HEK293 (cell line): Measurements from ENCODE around the gene RNF223.

Experiments used
- CTCF ChIP-seq: fragments of 450-650 bp; formaldehyde crosslinking; IDR thresholded peaks from 2 replicates; pipeline ENCODE4 v1.5.1; 2016; ENCODE audit warnings: missing biosample characterization, missing genetic modification characterization
- KLF8 ChIP-seq: fragments of 450-650 bp; formaldehyde crosslinking; IDR thresholded peaks from 2 replicates; pipeline ENCODE4 v1.5.1; 2016; ENCODE audit warnings: missing biosample characterization, missing genetic modification characterization
- ZBTB17 ChIP-seq: fragments of 450-650 bp; formaldehyde crosslinking; IDR thresholded peaks from 2 replicates; pipeline ENCODE4 v1.5.1; 2016; ENCODE audit warnings: missing biosample characterization, missing genetic modification characterization
- ZBTB20 ChIP-seq: fragments of 450-650 bp; formaldehyde crosslinking; IDR thresholded peaks from 2 replicates; pipeline ENCODE4 v1.5.1; 2016; ENCODE audit warnings: missing biosample characterization, missing genetic modification characterization
- ZNF114 ChIP-seq: fragments of 450-650 bp; formaldehyde crosslinking; IDR thresholded peaks from 2 replicates; pipeline ENCODE4 v1.5.0; 2017; ENCODE audit warnings: missing biosample characterization, missing genetic modification characterization
- ZNF148 ChIP-seq: fragments of 450-650 bp; formaldehyde crosslinking; IDR thresholded peaks from 2 replicates; pipeline ENCODE4 v1.5.0; 2017; ENCODE audit warnings: missing biosample characterization, missing genetic modification characterization, borderline replicate concordance
- ZNF174 ChIP-seq: fragments of 450-650 bp; formaldehyde crosslinking; IDR thresholded peaks from 2 replicates; pipeline ENCODE4 v1.5.0; 2017; ENCODE audit warnings: missing biosample characterization, mild to moderate bottlenecking, missing genetic modification characterization
- ZNF324 ChIP-seq: fragments of 450-650 bp; formaldehyde crosslinking; IDR thresholded peaks from 2 replicates; pipeline ENCODE4 v1.5.1; 2016; ENCODE audit warnings: missing biosample characterization, missing genetic modification characterization
- ZNF350 ChIP-seq: fragments of 450-650 bp; formaldehyde crosslinking; IDR thresholded peaks from 2 replicates; pipeline ENCODE4 v1.5.0; 2017; ENCODE audit warnings: missing biosample characterization, mild to moderate bottlenecking, missing genetic modification characterization
- ZNF362 ChIP-seq: fragments of 450-650 bp; formaldehyde crosslinking; IDR thresholded peaks from 2 replicates; pipeline ENCODE4 v1.5.1; 2016; ENCODE audit warnings: missing biosample characterization, missing genetic modification characterization
- ZNF416 ChIP-seq: fragments of 450-650 bp; formaldehyde crosslinking; IDR thresholded peaks from 2 replicates; pipeline ENCODE4 v1.5.1; 2016; ENCODE audit warnings: missing biosample characterization, missing genetic modification characterization
- ZNF513 ChIP-seq: fragments of 450-650 bp; IDR thresholded peaks from 2 replicates; pipeline ENCODE4 v1.5.1; 2018; ENCODE audit warnings: missing biosample characterization, missing genetic modification characterization
- ZNF521 ChIP-seq: fragments of 450-650 bp; formaldehyde crosslinking; IDR thresholded peaks from 2 replicates; pipeline ENCODE4 v1.5.1; 2017; ENCODE audit warnings: missing biosample characterization, mild to moderate bottlenecking, missing genetic modification characterization
- ZNF548 ChIP-seq: fragments of 450-650 bp; formaldehyde crosslinking; IDR thresholded peaks from 2 replicates; pipeline ENCODE4 v1.5.1; 2016; ENCODE audit warnings: missing biosample characterization, missing genetic modification characterization
- ZNF555 ChIP-seq: fragments of 450-650 bp; formaldehyde crosslinking; conservative IDR thresholded peaks from 2 replicates; pipeline ENCODE4 v1.5.1; 2017; ENCODE audit warnings: missing biosample characterization, mild to moderate bottlenecking, missing genetic modification characterization, inconsistent platforms
- ZNF558 ChIP-seq: fragments of 450-650 bp; formaldehyde crosslinking; IDR thresholded peaks from 2 replicates; pipeline ENCODE4 v1.5.1; 2016; ENCODE audit warnings: missing biosample characterization, missing genetic modification characterization
- ZNF596 ChIP-seq: fragments of 450-650 bp; IDR thresholded peaks from 2 replicates; pipeline ENCODE4 v1.5.0; 2018; ENCODE audit warnings: missing biosample characterization, mild to moderate bottlenecking, missing genetic modification characterization, moderate library complexity
- ZNF624 ChIP-seq: fragments of 450-650 bp; formaldehyde crosslinking; IDR thresholded peaks from 2 replicates; pipeline ENCODE4 v1.5.1; 2017; ENCODE audit warnings: missing biosample characterization, missing genetic modification characterization
- ZNF629 ChIP-seq: fragments of 450-650 bp; formaldehyde crosslinking; IDR thresholded peaks from 2 replicates; pipeline ENCODE4 v1.5.1; 2017; ENCODE audit warnings: missing biosample characterization, missing genetic modification characterization
- ZNF701 ChIP-seq: fragments of 450-650 bp; formaldehyde crosslinking; IDR thresholded peaks from 2 replicates; pipeline ENCODE4 v1.5.1; 2016; ENCODE audit warnings: missing biosample characterization, missing genetic modification characterization
- ZNF768 ChIP-seq: fragments of 450-650 bp; formaldehyde crosslinking; IDR thresholded peaks from 2 replicates; pipeline ENCODE4 v1.5.1; 2018; ENCODE audit warnings: missing biosample characterization, mild to moderate bottlenecking, missing genetic modification characterization
- ZNF843 ChIP-seq: fragments of 450-650 bp; formaldehyde crosslinking; IDR thresholded peaks from 2 replicates; pipeline ENCODE4 v1.5.1; 2016; ENCODE audit warnings: missing biosample characterization, missing genetic modification characterization
- ZSCAN23 ChIP-seq: fragments of 450-650 bp; formaldehyde crosslinking; IDR thresholded peaks from 2 replicates; pipeline ENCODE4 v1.5.1; 2016; ENCODE audit warnings: missing biosample characterization, missing genetic modification characterization
- TF ChIP-seq, protein P1 (sequence below): fragments of 450-650 bp; formaldehyde crosslinking; conservative IDR thresholded peaks from 2 replicates; pipeline ENCODE4 v1.5.1; 2016; ENCODE audit warnings: low read depth, missing biosample characterization, missing genetic modification characterization
- TF ChIP-seq, protein P2 (sequence below): fragments of 450-650 bp; formaldehyde crosslinking; IDR thresholded peaks from 2 replicates; pipeline ENCODE4 v1.5.1; 2016; ENCODE audit warnings: missing biosample characterization, missing genetic modification characterization, low read depth

Gene RNF223

DNA sequence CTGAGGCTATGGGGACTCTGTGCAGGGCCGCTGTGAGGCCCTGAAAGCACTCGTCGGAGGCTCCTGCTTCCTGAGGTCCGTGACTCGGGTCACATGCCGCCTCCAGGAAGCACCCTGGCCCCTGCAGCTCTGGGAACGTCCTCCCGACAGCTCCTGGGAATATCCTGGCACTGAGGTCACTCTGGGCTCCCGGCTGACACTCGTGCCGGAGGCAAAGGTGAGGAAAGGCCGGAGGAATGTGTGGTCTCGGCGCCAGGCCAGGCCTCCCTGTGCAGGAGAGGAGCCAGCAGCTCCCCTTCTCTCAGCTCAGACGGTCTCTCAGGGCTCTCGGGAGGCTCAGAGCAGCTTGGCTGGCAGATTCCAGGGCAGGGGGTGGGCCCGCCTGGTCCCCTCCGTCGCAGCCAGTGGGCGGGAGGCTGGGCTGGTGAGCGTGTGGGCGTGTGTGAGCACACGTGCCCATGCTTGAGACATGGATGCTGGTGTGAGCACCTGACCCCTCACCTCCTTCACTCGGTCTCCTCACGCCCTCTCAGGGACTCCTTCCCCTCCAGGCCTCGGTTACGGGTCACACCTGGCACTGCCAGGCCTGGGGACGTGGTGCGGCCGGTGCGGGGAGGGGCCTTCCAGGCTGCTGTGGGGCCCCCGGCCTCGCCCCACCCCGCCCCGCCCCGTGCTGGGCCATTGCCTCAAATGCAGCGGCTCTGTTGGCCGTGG lies 5.5 kb upstream of the RNF223 start (continued):
- TF ChIP-seq ZNF362 (tag by site-specific recombination) (no peak), ZNF843 (tag by site-specific recombination) (0 out of 2 replicates have a peak, but pooled peaks have one; percentile 55), CTCF (tag by site-specific recombination) (no peak), ZNF558 (no peak), ZNF624 (tag by site-specific recombination) (no peak), ZNF513 (tag by site-specific recombination) (no peak), ZBTB20 (tag by site-specific recombination) (peak; percentile 100), ZNF350 (no peak), ZNF521 (tag by site-specific recombination) (no peak), ZNF416 (no peak), ZNF114 (tag by site-specific recombination) (no peak), ZNF596 (no peak), ZNF555 (tag by site-specific recombination) (no peak), ZBTB17 (tag by site-specific recombination) (peak; percentile 96), KLF8 (tag by site-specific recombination) (peak; percentile 95), ZNF324 (tag by site-specific recombination) (0 out of 2 replicates have a peak, but pooled peaks have one; percentile 25), ZNF768 (tag by site-specific recombination) (no peak), ZNF148 (tag by site-specific recombination) (no peak), ZNF174 (tag by site-specific recombination) (no peak), ZNF629 (tag by site-specific recombination) (peak; percentile 88), ZNF548 (tag by site-specific recombination) (no peak), ZNF701 (no peak), ZSCAN23 (tag by site-specific recombination) (no peak)
- TF ChIP-seq, protein P1, sequence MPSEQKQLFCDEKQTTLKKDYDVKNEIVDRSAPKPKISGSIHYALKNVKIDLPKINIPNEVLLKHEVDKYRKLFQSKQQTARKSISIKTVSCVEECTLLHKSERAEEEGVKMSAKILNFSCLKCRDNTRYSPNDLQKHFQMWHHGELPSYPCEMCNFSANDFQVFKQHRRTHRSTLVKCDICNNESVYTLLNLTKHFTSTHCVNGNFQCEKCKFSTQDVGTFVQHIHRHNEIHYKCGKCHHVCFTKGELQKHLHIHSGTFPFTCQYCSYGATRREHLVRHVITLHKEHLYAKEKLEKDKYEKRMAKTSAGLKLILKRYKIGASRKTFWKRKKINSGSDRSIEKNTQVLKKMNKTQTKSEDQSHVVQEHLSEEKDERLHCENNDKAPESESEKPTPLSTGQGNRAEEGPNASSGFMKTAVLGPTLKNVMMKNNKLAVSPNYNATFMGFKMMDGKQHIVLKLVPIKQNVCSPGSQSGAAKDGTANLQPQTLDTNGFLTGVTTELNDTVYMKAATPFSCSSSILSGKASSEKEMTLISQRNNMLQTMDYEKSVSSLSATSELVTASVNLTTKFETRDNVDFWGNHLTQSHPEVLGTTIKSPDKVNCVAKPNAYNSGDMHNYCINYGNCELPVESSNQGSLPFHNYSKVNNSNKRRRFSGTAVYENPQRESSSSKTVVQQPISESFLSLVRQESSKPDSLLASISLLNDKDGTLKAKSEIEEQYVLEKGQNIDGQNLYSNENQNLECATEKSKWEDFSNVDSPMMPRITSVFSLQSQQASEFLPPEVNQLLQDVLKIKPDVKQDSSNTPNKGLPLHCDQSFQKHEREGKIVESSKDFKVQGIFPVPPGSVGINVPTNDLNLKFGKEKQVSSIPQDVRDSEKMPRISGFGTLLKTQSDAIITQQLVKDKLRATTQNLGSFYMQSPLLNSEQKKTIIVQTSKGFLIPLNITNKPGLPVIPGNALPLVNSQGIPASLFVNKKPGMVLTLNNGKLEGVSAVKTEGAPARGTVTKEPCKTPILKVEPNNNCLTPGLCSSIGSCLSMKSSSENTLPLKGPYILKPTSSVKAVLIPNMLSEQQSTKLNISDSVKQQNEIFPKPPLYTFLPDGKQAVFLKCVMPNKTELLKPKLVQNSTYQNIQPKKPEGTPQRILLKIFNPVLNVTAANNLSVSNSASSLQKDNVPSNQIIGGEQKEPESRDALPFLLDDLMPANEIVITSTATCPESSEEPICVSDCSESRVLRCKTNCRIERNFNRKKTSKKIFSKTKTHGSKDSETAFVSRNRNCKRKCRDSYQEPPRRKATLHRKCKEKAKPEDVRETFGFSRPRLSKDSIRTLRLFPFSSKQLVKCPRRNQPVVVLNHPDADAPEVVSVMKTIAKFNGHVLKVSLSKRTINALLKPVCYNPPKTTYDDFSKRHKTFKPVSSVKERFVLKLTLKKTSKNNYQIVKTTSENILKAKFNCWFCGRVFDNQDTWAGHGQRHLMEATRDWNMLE, result no peak
- TF ChIP-seq, protein P2, sequence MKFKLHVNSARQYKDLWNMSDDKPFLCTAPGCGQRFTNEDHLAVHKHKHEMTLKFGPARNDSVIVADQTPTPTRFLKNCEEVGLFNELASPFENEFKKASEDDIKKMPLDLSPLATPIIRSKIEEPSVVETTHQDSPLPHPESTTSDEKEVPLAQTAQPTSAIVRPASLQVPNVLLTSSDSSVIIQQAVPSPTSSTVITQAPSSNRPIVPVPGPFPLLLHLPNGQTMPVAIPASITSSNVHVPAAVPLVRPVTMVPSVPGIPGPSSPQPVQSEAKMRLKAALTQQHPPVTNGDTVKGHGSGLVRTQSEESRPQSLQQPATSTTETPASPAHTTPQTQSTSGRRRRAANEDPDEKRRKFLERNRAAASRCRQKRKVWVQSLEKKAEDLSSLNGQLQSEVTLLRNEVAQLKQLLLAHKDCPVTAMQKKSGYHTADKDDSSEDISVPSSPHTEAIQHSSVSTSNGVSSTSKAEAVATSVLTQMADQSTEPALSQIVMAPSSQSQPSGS, result no peak
